HepG2 (cell line): ENCODE results near the gene CCDC106.

ENCODE experiments used
- CBFB ChIP-seq: sonication (generic); formaldehyde crosslinking; IDR thresholded peaks from 2 replicates; pipeline ENCODE4 v1.4.0; 2020; ENCODE audit warnings: missing genetic modification reagents
- FOSL1 ChIP-seq: sonication (generic); formaldehyde crosslinking; IDR thresholded peaks from 2 replicates; pipeline ENCODE4 v1.9.0; 2021; ENCODE audit warnings: missing genetic modification reagents, borderline replicate concordance
- NPAS2 ChIP-seq: sonication (generic); formaldehyde crosslinking; IDR thresholded peaks from 2 replicates; pipeline ENCODE4 v1.8.0; 2022; ENCODE audit warnings: mild to moderate bottlenecking, missing genetic modification reagents, borderline replicate concordance
- ZNF234 ChIP-seq: sonication (generic); formaldehyde crosslinking; conservative IDR thresholded peaks from 2 replicates; pipeline ENCODE4 v1.5.1; 2020; ENCODE audit warnings: mild to moderate bottlenecking, missing genetic modification reagents

GRCh38 chr19:55599468-55599841, 48.6 kb upstream of the CCDC106 start, which contains the start of gene FIZ1:
- TF ChIP-seq ZNF234 (CRISPR knock-in tag) (no peak), CBFB (CRISPR knock-in tag) (peak; percentile 9; the same call in 1 of the 2 replicates), NPAS2 (CRISPR knock-in tag) (no peak), FOSL1 (CRISPR knock-in tag) (no peak)
